ENCODE data around the gene LCN6.
"Not testable (repeated sequence)": the region's sequence is repeated elsewhere in the genome, so short reads cannot be mapped to it uniquely, and the experiment has no call there.

LCN6 gene

DNA sequence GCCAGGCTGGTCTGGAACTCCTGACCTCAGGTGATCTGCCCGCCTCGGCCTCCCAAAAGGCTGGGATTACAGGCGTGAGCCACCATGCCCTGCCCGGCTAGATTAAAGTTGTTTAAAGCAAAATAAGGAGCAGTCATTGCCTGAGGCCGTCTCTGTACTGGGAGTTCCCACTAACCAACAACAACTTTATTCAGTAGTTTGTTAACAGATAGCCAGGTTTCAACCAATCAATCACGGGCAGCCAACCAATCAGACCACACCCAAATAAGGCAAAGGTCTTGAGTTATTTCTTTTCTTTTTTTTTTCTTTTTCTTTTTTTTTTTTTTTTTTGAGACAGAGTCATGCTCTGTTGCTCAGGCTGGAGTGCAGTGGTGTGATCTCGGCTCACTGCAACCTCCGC, 43.6 kb downstream of the LCN6 start:
- not testable (repeated sequence) for DNase-seq

DNA sequence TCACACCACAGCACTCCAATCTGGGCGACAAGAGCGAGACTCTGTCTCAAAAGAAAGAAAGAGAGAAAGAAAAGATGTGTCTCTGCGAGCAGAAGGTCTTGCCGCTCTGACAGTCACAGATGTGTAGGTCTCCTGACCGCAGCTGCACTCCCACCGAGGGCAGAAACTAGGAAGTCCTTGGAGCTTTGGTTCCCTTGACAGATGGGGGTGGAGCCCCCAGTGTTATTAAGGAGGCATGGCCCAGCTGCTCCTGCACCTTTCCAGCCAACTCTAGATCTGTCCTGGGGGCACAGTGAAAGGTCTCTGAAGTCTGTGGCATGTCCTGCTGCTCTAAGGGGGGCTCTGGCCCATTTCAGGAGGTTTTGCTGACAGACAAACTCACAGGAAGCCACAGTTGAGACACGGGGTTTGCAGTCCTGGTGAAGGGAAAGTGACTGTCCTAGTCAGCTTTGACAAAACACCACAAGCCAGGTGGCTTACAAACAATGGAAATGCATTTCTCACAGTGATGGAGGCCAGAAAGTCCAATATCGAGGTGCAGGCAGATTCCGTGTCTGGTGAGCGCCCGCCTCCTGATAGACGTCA, 45.0 kb downstream of the LCN6 start:
- peak; percentile 39 for DNase-seq

DNA sequence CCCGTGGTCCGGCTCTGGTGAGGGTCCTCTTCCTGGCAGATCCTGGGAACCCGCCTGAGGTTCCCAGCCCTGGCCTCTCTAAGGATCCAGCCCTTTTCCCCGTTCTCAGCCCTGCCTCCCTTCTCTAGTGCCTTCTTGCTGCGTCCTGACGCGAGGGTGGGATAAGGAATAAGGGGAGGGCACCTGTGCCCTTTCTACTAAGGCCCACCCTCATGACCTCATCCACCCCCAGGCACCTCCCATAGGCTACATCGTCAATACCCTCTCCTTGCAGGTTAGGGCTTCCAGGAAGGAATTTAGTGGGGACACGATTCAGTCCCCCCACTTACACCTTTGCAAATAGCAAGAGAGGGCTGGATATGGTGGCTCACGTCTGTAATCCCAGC, 46.7 kb downstream of the LCN6 start:
- no peak for DNase-seq

DNA sequence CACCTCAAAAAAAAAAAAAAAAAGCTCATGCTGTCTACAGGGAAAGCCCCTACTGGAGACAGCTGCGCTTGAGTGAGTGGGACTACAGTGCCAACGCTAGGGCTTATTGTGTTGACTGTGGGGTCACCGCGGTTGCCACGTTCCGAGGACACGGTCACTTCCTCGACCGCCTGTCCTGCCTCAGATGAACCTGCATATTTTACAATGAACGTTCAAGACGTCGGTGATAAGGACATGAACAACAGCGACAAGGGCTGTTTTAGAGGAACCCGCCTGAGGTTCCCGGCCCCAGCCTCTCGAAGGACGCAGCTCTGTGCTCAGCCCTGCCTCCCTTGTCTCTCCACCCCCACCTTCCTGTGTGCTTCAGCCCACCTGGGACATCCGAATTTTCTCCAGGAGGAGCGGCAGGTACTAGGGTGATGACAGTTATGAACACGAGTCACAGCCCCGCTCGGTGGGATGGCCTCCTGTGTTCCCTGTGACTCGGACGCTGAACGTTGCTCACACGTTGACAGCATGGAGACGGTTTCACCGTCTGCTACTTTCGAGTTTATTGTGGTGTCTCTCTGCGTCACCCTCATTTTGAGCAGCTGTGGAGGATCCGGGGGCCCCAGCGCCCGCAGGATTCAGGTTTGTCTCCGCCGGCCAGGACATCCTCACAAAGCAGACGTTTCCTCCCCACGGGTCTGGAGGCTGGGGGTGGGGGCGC, 47.2 kb downstream of the LCN6 start:
- DNase-seq: no peak

DNA sequence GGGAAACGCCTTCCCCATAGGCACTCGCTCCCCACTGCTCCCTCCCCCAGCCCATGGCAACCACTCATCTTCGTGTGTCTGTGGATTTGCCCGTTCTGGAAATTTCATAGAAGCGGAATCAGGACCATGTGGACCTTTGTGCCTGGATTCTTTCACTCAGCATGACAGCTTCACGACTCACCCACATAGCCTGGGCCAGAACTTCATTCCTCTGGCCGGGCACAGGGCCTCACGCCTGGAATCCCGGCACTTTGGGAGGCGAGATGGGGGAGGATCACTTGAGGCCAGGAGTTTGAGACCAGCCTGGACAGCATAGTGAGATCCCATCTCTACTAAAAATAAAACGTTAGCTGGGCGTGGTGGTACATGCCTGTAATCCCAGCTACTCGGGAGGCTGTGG, 48.0 kb downstream of the LCN6 start:
- no peak for DNase-seq

DNA sequence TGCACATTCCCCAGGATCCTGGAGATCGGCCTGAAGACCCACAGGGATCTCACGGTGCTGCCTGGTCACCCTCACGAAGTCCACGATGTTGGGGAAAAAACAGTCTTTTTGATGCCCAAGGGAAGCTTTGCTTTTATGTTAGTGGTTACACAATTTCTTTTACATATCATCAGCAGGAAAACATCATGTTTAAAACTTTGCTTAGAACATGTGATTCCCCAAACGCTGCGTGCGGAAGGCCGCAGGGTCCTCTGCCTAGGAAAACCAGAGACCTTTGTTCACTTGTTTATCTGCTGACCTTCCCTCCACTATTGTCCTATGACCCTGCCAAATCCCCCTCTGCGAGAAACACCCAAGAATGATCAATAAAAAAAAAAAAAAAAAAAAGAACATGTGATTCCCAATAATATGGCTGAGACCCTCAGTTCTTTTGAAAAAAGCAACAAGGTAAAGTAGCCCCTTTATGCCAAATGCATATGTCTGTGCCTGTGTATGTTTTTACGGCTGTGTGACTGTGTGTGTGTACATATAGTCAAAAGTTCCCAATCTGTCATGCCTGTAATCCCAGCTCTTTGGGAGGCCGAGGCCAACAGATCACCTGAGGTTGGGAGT, 49.6 kb downstream of the LCN6 start:
- no peak for DNase-seq

DNA sequence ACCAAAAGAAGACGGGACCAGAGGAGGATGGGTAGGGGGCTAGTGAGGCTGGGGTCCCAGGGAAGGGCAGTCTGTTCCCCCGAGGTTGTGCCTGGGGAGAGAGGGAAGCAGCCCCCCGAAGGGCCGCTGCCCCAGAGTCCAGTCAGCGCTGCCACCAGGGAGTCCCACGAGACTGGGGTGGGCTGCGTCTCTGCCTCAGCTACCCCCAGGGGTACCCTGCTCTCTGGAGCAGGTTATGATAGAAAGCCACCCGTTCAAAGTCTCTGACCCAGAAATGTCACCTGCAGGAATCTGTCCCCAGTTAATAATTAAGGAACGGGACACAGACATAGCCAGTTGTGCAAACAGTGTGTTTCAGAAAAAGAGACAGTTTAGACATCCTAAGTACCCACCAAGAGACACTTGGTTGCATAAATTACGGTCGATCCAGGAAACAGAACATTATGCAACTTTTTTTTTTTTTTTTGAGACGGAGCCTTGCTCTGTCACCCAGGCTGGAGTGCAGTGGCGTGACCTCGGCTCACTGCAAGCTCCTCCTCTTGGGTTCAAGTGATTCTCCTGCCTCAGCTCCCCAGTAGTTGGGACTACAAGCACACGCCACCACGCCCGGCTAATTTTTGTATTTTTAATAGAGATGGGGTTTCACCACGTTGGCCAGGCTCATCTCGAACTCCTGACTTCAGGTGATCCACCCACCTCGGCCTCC, 50.4 kb downstream of the LCN6 start:
- no peak for DNase-seq

DNA sequence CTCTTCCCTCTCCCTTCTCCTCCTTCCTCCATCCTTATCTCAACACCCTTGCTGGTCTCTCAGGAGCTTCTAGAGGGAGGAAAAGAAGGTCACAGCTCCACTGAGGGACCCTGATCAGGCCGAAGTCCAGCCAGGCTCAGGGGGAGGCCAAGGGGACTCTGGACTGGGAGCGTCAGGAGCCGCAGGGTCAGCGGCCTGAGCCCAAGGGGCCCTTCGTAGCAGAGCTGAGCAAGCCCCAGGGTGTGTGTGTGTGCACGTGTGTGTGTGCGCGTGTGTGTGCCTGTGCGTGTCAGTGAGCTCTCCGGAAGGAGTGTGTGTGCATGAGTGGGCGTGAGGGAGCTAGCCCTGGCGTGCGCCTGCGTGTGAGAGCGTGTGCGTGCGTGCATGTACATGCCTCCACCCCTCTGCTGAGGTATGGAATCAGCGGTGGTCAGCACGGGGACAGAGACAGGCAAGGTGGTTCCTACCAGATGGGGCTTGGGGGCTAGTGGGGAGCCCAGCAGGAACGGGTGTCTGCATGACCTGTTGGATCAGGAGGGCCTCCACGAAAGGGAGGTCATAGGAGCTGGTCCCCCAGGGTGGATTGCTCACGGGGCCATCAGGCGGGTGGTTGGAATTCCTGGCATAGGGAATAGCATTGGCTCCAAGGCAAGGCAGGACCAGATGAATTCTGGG, 51.0 kb downstream of the LCN6 start:
- no peak for DNase-seq

DNA sequence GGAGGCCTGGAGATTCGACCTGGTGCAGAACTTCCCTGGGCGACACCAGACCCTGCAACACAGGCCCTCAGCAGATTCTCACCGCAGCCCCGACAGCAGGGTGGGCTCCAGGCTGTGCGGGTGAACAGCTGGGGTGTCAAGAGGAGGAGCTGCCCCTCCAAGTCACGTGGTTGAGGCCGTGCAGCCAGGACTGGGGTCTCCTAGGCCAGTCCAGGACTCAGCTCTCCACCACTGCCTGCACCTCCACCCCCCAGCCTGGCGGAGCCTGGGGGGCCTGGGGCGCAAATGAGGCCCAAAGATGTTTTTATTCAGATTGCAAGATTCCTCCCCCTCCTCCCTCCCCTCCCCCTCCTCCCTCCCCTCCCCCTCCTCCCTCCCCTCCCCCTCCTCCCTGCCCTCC, 51.8 kb downstream of the LCN6 start:
- DNase-seq: peak; percentile 53

DNA sequence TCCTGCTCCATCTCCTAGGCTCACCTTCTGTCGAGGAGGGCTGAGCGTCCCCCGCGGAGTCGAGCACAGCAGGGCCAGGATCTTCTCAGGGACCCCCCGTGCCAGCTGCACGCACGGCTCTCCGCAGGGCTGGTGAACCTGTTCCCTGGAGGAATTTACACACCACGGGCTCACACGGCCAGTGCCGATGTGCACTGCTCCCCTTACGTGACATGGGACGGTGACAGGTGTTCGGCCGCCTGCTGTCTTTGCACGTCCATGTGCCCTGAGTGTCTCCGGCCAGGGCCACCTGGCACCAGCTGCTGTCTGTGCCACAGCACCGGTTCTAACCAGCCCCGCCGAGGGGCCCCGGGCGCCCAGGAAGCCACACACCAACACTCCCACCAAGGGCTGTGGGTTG, 52.4 kb downstream of the LCN6 start:
- DNase-seq: peak; percentile 73

DNA sequence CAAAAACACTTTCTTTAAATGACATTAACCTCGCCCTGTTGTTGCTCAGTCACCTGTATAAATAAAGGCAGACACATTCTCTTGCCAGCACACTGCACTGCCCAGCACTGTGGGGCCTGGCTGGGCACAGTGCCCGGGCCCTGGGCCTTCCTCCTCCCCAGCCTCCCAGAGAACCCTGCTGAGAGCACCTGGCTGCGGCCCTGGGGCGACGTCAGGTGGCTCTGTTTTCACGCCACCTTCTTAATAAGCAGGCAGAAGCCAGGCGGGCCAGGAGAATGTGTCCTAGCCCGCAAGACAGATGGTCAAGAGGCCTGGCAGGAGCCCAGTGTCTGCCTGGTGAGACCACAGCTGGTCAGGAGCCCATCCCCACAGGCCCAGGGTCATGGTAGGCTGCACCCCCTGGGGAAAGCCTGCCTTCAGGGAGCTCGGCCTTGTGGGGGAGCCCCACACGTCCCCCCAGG, 52.9 kb downstream of the LCN6 start:
- DNase-seq: peak; percentile 74

DNA sequence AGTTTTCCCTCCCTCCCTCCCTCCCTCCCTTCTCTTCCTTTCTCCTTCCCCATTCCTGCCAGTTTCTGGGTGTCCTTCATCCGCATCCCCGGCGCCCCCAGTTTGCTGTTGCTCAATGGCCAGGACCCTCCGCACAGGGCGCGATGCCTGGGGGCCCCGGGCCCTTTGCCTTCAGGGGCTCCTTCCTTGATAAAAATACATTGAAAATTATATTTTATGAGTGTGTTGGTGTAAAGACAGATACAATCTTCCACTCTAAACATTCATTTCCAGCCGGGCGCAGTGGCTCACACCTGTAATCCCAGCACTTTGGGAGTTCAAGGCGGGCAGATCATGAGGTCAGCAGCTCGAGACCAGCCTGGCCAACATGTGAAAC, 53.5 kb downstream of the LCN6 start:
- DNase-seq: no peak

DNA sequence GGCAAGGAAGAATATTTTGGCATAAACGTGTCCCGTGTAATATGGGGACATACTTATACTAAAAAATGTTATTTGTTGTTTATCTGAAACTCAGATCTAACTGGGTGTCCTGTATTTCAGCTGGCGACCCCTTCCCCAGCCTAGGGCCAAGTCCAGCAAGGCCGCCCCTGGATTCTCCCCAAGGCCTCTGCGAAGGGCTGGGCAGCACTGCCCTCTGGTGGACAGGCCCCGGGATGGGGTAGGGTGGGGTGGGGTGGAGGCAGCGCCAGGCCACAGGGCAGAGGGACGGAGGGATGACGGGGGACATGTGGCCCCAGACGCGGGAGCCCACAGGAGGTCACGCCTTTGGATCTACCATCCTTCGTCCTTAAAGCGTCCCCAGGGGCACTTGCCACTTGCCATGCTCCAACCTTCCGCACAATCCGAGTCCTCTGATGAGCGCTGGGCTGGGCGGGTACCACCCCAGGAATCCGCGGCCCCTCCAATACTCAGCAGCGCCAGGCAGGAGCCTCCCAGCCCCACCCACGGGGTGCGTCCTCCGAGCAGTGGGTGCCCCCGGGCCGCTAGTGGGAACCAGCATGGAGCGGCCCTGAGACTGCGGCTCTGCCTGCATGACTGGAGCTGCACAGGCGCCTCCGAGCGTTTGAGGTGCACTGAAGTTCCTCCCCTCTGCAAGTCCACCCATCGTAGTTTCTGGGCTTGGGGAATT, 54.0 kb downstream of the LCN6 start:
- no peak for DNase-seq

All from NCI-H2171 (cell line).